Prostate gland (tissue), 2 donors: Measurements from ENCODE around the gene TRAPPC3. TPM values are rescaled to one million over a fixed set of nuclear protein-coding genes. Genes with fewer than 3 reads are reported as not detected.

ENCODE experiments used
- DNase-seq: peaks from one replicate; pipeline ENCODE4 v3.0.0-alpha.2; 2019; ENCODE audit warnings: low spot score
- H3K27ac ChIP-seq, 2 donors: fragments of 200-600 bp; sonication (generic); 2 replicates each; pipeline ENCODE4 v1.5.1; 2017 to 2019
- H3K27me3 ChIP-seq: fragments of 200-600 bp; sonication (generic); replicated peaks from 2 replicates; pipeline ENCODE4 v1.5.1; 2019; ENCODE audit not compliant: insufficient read depth
- H3K36me3 ChIP-seq, 2 donors: fragments of 200-600 bp; sonication (generic); 1 replicate in 1 of 2; 2 replicates in 1 of 2; pipeline versions ENCODE4 v1.5.1 to v1.8.1; 2017 to 2019
- H3K4me1 ChIP-seq: fragments of 200-600 bp; sonication (generic); replicated peaks from 2 replicates; pipeline ENCODE4 v1.5.1; 2019
- H3K4me3 ChIP-seq, 2 donors: fragments of 200-600 bp; sonication (generic); 2 replicates each; pipeline ENCODE4 v1.5.1; 2017 to 2019
- H3K9me3 ChIP-seq: fragments of 200-600 bp; sonication (generic); 2 replicates; pipeline ENCODE4 v1.5.1; 2017
- POLR2A ChIP-seq: fragments of 450-650 bp; IDR thresholded peaks from one replicate; pipeline ENCODE4 v1.6.1; 2016; ENCODE audit warnings: antibody characterized with exemption, mild to moderate bottlenecking
- POLR2AphosphoS5 ChIP-seq: sonication (generic); formaldehyde crosslinking; IDR thresholded peaks from one replicate; pipeline ENCODE4 v1.6.1; 2017; ENCODE audit warnings: antibody characterized with exemption
- WGBS: methylation state at CpG from one replicate; pipeline ENCODE4 v1.1.5; 2018; 5-methylcytosine and 5-hydroxymethylcytosine counted together
- intact Hi-C: fragments of 100-400 bp; cut with DNase I; formaldehyde crosslinking; loops from one replicate; pipeline ENCODE4 v1.14.2; 2022
- total RNA-seq, 2 donors: library from RNA; depleted of rRNA; stranded (reverse); fragments of >200 nt; gene quantifications; one replicate each; pipeline ENCODE4 v1.1.0, GENCODE V29; 2016
- TF ChIP-seq, protein P1 (sequence below), 4 experiments: fragments of 200-600 bp in 2 of 4; fragments of 450-650 bp in 2 of 4; sonication (generic) in 2 of 4; IDR thresholded peaks; 1 replicate in 3 of 4; 2 replicates in 1 of 4; pipeline ENCODE4 v1.5.1; 2016 to 2019; ENCODE audit warnings: antibody characterized with exemption in 4 of 4, mild to moderate bottlenecking in 2 of 4, moderate library complexity in 2 of 4

TRAPPC3 gene
- total RNA-seq, 2 donors from 2014 or later, result 90.0 to 92.5 TPM

DNA sequence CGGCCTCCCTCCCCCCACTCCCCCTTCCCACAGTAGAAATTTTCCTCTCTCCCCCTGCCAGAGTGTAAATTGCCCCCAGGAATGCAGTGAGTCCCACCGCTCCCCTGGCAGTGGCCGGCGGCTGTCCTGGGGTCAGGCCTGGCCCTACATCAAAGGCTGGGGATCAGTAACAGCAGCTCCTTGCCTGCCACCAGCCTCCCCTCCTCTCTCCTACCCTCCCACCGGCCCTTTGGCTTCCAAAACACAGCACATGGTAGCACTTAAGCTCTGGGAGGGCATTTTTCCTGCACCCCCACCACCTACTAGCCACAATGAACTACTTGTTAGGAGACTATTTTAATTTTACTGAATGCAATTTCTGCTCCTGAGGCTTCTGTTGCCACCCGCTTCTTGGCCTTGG lies 15.3 kb downstream of the TRAPPC3 start:
- WGBS, result 46% methylated on average over 6 of the region's 6 CpGs
- no peak overlapping the region for H3K27ac ChIP-seq
- H3K36me3 ChIP-seq, result no peaks in the 10 kb centered on the region
- intact Hi-C loops, result loop anchor here (1.0 kb wide), 1 partner anchor 35 kb away; no protein-coding TSS in a partner anchor
- H3K4me3 ChIP-seq, result no peak overlapping the region
- H3K9me3 ChIP-seq, result no peaks in the 10 kb centered on the region
- TF ChIP-seq, protein P1, sequence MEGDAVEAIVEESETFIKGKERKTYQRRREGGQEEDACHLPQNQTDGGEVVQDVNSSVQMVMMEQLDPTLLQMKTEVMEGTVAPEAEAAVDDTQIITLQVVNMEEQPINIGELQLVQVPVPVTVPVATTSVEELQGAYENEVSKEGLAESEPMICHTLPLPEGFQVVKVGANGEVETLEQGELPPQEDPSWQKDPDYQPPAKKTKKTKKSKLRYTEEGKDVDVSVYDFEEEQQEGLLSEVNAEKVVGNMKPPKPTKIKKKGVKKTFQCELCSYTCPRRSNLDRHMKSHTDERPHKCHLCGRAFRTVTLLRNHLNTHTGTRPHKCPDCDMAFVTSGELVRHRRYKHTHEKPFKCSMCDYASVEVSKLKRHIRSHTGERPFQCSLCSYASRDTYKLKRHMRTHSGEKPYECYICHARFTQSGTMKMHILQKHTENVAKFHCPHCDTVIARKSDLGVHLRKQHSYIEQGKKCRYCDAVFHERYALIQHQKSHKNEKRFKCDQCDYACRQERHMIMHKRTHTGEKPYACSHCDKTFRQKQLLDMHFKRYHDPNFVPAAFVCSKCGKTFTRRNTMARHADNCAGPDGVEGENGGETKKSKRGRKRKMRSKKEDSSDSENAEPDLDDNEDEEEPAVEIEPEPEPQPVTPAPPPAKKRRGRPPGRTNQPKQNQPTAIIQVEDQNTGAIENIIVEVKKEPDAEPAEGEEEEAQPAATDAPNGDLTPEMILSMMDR (IDR thresholded peaks at IDR 0.05), result no peak
- TF ChIP-seq POLR2AphosphoS5 (no peak), POLR2A (no peak)
- no peaks in the 10 kb centered on the region for H3K4me1 ChIP-seq
- no peaks in the 10 kb centered on the region for H3K27me3 ChIP-seq
- DNase-seq, result no peak

DNA sequence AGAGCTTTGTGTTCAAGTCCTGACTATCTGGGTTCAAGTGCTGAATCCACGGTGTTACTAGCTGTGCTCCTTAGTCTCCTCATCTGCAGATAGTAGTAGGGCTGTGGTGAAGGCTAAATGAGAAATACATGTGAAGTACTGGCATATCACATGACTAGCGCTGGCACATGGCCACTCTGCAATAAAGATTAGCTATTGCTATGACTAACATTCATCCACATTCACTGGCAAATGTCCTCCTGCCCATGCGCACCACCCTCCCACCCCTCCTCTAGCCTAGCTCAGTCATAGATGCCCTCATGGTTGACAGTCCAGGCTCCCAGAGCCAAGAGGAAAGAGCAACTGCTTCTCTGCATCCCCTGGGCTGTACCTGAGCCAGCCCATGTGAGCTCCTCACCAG lies 15.8 kb downstream of the TRAPPC3 start:
- DNase-seq, result peak; percentile 56
- no peaks in the 10 kb centered on the region for H3K9me3 ChIP-seq
- H3K4me3 ChIP-seq, result no peak overlapping the region
- TF ChIP-seq POLR2AphosphoS5, result peak; percentile 45
- peak; percentile 36 for TF ChIP-seq POLR2A
- TF ChIP-seq, protein P1 (IDR thresholded peaks at IDR 0.05), result no peak
- intact Hi-C loops, result no loop called here
- no peak overlapping the region for H3K27ac ChIP-seq
- H3K36me3 ChIP-seq, result no peaks in the 10 kb centered on the region
- no peaks in the 10 kb centered on the region for H3K4me1 ChIP-seq
- no peaks in the 10 kb centered on the region for H3K27me3 ChIP-seq
- WGBS, result 52% methylated on average over 3 of the region's 3 CpGs

GRCh38 chr1:36132029-36132428 lies 17.3 kb downstream of the TRAPPC3 start:
- Histone ChIP-seq H3K4me1 (no peaks in the 10 kb centered on the region), H3K27ac (no peak overlapping the region), H3K36me3 (no peaks in the 10 kb centered on the region), H3K9me3 (no peaks in the 10 kb centered on the region), H3K27me3 (no peaks in the 10 kb centered on the region), H3K4me3 (no peak overlapping the region)
- 89% methylated on average over 3 of the region's 3 CpGs for WGBS
- DNase-seq, result no peak
- intact Hi-C loops, result no loop called here
- TF ChIP-seq, protein P1 (IDR thresholded peaks at IDR 0.05), result no peak
- no peak for TF ChIP-seq POLR2AphosphoS5

DNA sequence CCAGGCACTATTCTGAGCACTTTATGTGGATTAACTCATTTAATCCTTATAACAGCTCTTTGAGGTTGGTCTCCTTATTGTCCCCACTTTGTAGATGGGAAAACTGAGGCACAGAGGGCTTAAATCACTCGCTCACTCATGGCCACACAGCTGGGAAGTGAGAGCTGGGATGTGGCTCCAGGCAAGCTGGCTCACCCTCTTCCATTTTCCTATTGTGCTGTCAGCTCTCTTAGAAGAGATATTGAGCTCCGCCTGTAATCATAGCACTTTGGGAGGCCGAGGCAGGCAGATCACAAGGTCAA lies 20.4 kb downstream of the TRAPPC3 start:
- 84% methylated on average over 3 of the region's 3 CpGs for WGBS
- no peak overlapping the region for H3K27ac ChIP-seq
- no peaks in the 10 kb centered on the region for H3K36me3 ChIP-seq
- no peak for DNase-seq
- no peaks in the 10 kb centered on the region for H3K27me3 ChIP-seq
- H3K9me3 ChIP-seq, result no peaks in the 10 kb centered on the region
- no peaks in the 10 kb centered on the region for H3K4me1 ChIP-seq
- H3K4me3 ChIP-seq, result no peak overlapping the region
- intact Hi-C loops, result no loop called here
- TF ChIP-seq POLR2AphosphoS5 (no peak), POLR2A (no peak)
- TF ChIP-seq, protein P1 (IDR thresholded peaks at IDR 0.05), result no peak

DNA sequence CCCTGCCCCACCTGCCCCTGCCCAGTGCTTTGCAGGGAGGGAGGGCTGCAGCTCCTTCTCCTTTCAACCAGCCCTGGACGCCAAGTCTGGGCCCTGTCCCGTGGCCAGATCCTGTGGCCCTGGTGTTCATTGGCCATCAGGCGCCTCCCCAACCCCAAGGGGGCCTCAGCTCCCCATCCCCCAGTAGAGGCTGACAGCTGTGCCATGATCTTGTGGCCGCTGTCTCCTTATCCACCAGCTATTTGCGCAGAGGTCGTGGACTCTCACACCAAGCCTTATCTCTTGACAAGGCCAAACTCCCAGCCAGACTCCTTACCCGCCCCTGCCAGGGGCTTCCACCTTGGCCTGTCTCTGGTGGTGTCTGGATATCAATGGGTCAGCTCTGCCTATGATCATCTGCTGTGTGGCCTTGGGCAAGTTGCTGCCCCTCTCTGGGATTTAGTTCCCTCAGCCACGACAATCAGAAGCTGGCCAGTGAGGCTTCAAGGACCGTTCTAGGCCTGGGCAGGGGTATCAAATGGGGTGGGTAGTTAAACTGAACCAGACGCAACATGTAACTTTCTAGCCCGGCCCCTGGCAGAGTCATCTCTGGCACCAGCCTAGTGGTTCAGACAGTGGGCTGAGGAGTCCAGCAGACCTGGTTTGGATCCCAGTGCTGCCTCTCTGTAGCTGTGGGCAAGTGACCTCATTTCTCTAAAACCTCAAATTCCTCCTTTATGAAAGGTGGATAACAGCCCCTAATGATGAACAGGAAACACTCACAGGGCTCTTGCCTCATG lies 21.0 kb downstream of the TRAPPC3 start:
- H3K4me1 ChIP-seq, result no peaks in the 10 kb centered on the region
- no peak overlapping the region for H3K4me3 ChIP-seq
- intact Hi-C loops, result no loop called here
- H3K9me3 ChIP-seq, result no peaks in the 10 kb centered on the region
- H3K27ac ChIP-seq, result no peak overlapping the region
- TF ChIP-seq POLR2AphosphoS5 (no peak), POLR2A (no peak)
- TF ChIP-seq, protein P1 (IDR thresholded peaks at IDR 0.05), result no peak
- no peaks in the 10 kb centered on the region for H3K36me3 ChIP-seq
- 92% methylated on average over 11 of the region's 11 CpGs for WGBS
- no peaks in the 10 kb centered on the region for H3K27me3 ChIP-seq
- no peak for DNase-seq
